Head of caudate nucleus (tissue), 42 donors: Measurements from ENCODE around the gene SRPX2.
A peak's percentile ranks its signal among the peaks of the same experiment; 100 is the strongest.
"Not testable (repeated sequence)": the region's sequence is repeated elsewhere in the genome, so short reads cannot be mapped to it uniquely, and the experiment has no call there.

Experiments used
- DNase-seq, 42 donors: peaks; one replicate each; pipeline versions ENCODE4 v3.0.0 to v3.0.0-alpha.2; 2020 to 2021; ENCODE audit warnings: mixed read lengths in 7 of 42
- intact Hi-C: fragments of 100-400 bp; cut with DNase I; formaldehyde crosslinking; loops from one replicate; pipeline ENCODE4 v1.15.0; 2022

The SRPX2 gene

DNA sequence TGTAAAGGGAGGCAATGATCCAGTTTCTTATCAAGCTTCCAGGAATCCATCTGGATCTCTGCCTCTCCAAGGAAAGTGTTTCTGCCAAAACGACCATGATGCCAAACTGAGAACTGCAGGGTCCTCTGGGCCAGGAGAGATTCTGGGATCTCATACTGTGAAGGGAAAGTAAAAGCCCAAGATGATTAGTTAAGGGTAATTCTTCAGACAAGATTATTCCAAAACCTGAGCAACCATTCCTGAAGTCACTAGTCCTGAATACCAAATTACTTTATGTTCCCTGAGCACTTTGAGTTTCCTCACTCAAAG, 42.0 kb downstream of the SRPX2 start:
- no peak for DNase-seq
- intact Hi-C loops = loop anchor here (10.0 kb wide), 1 partner anchor 79 kb away; no protein-coding TSS in a partner anchor

- DNase-seq = peak in 2 of 42 donors; percentile 6 to 35
Observed at GRCh38 chrX:100687128-100687527, 43.1 kb downstream of the SRPX2 start.

GRCh38 chrX:100687546-100687945, 43.5 kb downstream of the SRPX2 start:
- intact Hi-C loops = loop anchor here (10.0 kb wide), 1 partner anchor 77 kb away; no protein-coding TSS in a partner anchor
- no peak for DNase-seq

More at GRCh38 chrX:100687128-100687527, 43.1 kb downstream of the SRPX2 start:
- intact Hi-C loops = loop anchor here (10.0 kb wide), 1 partner anchor 78 kb away; no protein-coding TSS in a partner anchor

DNA sequence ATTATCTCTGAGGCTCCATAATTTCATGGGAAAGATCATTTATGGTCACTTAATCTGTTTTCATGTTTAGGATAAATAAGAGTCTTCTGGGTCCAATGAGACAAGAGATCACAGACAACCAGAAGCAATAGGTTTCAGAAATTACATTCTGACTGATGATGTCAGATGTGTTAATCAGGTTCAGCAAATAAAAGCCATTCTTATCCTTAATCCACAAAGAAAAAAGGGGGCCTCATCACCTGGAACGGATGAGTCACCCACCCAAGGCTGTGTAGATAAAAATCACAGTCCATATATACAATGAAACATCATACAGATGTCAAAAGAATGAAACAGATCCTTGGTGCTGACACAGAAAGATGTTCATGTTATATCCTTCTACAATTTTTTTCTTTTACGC, 51.3 kb downstream of the SRPX2 start:
- no peak for DNase-seq
- intact Hi-C loops = no loop called here

DNA sequence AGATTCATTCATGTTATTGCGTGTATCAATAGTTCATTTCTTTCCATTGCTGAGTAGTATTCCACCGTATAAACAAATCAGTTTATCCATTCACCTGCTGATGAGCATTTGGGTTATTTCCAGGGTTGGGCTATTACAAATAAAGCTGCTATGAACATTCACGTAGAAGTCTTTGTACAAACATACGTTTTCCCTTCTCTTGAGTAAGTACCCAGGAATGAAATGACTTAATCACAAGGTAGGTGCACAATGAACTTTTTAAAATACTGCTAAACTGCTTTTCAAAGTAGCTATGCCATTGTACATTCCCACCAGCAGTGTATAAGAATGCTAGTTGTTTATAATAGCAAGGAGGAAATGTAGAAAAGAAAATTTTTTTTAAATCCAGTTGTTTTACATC, 52.0 kb downstream of the SRPX2 start:
- intact Hi-C loops = no loop called here
- no peak for DNase-seq

DNA sequence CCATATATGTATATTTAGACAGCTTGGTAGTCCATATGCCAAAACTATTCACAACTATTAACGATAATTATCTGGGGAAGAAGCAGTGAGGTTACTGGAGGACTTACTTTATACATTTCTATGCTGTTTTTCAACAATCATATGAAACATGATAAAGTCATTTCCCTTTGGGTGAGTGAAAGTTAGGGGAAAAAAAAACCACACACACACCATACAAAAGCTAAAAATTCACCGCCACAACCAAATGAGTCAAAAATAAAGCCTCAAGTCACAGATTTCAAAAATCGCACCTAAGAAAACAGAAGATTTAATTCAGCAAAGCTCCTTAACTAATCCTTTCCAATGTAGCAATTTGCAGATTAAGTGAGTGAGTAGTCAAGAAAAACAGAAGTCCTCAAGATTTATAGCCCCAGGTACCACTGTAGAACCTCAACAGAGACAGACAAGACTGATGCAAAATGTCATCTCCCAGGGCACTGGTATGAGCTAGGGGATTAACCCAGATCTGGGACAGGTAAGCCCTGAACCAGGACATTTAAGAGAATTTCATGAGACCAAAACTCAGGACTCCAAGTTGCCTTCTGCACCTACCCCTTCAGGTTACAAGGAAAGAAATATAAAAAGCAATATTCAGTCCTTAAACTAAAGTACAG, 52.8 kb downstream of the SRPX2 start:
- no peak for DNase-seq
- intact Hi-C loops = no loop called here

GRCh38 chrX:100698551-100698950, 54.6 kb downstream of the SRPX2 start:
- intact Hi-C loops = no loop called here
- no peak for DNase-seq

GRCh38 chrX:100700809-100701208, 56.8 kb downstream of the SRPX2 start:
- intact Hi-C loops = no loop called here
- DNase-seq = no peak

GRCh38 chrX:100704581-100705203, 60.7 kb downstream of the SRPX2 start:
- intact Hi-C loops = no loop called here
- DNase-seq = no peak

GRCh38 chrX:100710816-100711215, 66.8 kb downstream of the SRPX2 start:
- DNase-seq = no peak
- intact Hi-C loops = no loop called here

DNA sequence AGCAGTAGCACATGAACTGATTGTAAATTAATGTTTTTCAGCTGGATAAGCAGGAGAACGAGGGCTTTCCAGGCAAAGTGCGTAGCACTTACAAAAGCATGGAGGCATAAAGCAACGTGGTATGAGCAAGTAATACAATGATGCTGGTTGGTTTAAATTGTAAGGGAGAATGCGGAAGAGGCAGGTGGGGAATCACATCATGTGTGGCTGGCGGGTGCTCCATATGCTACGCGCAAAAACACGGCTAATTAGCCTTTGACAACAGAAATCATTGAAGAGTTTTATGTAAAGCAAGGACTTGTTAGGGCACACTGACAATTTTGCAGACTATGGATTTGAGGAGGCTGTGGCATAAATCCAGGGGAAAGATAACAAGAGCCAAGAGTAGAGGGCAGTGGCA, 73.4 kb downstream of the SRPX2 start:
- no peak for DNase-seq
- intact Hi-C loops = no loop called here

GRCh38 chrX:100719139-100719538, 75.1 kb downstream of the SRPX2 start:
- no peak for DNase-seq
- intact Hi-C loops = no loop called here

DNA sequence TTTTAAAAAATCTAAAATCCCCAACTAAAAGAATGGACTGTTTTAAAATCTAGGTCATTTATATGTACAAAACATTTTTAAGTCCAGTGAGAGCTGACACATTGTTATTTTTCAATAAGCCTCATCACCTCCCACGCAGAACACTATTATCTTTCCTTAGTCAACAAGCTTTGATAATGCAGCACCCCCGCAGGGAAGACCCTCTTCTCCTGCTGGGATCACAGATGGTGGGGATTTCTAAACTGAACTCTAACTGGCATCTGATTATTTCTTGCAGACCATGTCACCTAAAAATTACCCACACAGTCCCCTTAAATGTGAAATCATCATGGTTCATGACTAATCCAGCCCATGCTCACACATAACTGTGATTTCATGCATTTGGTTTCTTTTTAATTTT, 76.3 kb downstream of the SRPX2 start:
- intact Hi-C loops = no loop called here
- no peak for DNase-seq

- DNase-seq = no peak
- intact Hi-C loops = no loop called here
Observed at GRCh38 chrX:100721328-100721727, 77.3 kb downstream of the SRPX2 start.

GRCh38 chrX:100724006-100724405, 80.0 kb downstream of the SRPX2 start:
- DNase-seq, intact Hi-C loops: not testable (repeated sequence)
